Gastrocnemius medialis (tissue), 4 donors: Measurements from ENCODE around the gene CLC.

Source experiments
- POLR2A ChIP-seq, 2 donors: fragments of 450-650 bp; IDR thresholded peaks; one replicate each; pipeline ENCODE4 v1.6.1; 2017; ENCODE audit warnings: antibody characterized with exemption in 2 of 2, mild to moderate bottlenecking in 2 of 2, moderate library complexity in 2 of 2
- TF ChIP-seq, protein P1 (sequence below), 5 experiments: fragments of 450-650 bp in 3 of 5; fragments of 200-600 bp in 2 of 5; sonication (generic) in 2 of 5; IDR thresholded peaks in 4 of 5; conservative IDR thresholded peaks in 1 of 5; 1 replicate in 4 of 5; 2 replicates in 1 of 5; pipeline ENCODE4 v1.5.1; 2016 to 2019; ENCODE audit warnings: antibody characterized with exemption in 5 of 5, mild to moderate bottlenecking in 3 of 5, moderate library complexity in 3 of 5

DNA sequence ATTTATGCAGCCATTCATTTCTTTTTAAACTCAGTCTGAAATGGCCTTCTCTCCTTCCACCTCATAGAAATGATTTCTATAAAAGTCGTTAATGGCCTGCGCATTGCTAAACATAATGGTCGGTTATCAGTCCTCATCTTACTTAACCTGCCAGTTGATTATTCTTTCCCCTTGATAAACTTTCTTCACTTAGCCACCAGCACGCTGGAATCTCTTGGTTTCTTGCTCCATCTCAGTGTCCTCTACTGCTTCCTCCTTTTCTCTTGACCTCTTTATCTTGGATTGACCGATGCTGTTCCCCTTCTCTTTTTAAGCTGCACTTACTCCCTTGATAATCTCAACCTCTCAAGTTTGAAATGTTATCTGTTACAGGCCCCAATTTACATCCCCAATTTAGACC, 12.2 kb upstream of the CLC start:
- TF ChIP-seq, protein P1, sequence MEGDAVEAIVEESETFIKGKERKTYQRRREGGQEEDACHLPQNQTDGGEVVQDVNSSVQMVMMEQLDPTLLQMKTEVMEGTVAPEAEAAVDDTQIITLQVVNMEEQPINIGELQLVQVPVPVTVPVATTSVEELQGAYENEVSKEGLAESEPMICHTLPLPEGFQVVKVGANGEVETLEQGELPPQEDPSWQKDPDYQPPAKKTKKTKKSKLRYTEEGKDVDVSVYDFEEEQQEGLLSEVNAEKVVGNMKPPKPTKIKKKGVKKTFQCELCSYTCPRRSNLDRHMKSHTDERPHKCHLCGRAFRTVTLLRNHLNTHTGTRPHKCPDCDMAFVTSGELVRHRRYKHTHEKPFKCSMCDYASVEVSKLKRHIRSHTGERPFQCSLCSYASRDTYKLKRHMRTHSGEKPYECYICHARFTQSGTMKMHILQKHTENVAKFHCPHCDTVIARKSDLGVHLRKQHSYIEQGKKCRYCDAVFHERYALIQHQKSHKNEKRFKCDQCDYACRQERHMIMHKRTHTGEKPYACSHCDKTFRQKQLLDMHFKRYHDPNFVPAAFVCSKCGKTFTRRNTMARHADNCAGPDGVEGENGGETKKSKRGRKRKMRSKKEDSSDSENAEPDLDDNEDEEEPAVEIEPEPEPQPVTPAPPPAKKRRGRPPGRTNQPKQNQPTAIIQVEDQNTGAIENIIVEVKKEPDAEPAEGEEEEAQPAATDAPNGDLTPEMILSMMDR (IDR thresholded peaks at IDR 0.05 in 4 of 5, conservative IDR thresholded peaks at IDR 0.05 in 1 of 5), result no peak
- TF ChIP-seq POLR2A (IDR thresholded peaks at IDR 0.05), result no peak
